GM18502 (cell line): Measurements from ENCODE around the gene SYN1.

Source experiments
- ATAC-seq: cut with Tn5 transposase; IDR thresholded peaks from one replicate; pipeline ENCODE4 v1.9.1; 2021; ENCODE audit warnings: mild to moderate bottlenecking; ENCODE audit not compliant: unreplicated experiment, poor library complexity

The SYN1 gene

GRCh38 chrX:47574547-47575301, 44.9 kb downstream of the SYN1 start:
- no peak for ATAC-seq

GRCh38 chrX:47574076-47574546, 45.5 kb downstream of the SYN1 start:
- ATAC-seq = no peak

- ATAC-seq = no peak
These were observed 46.1 kb downstream of the SYN1 start for GRCh38 chrX:47573341-47574075.

- no peak for ATAC-seq
These were observed 46.8 kb downstream of the SYN1 start for GRCh38 chrX:47572773-47573340.

GRCh38 chrX:47571896-47572295, 47.8 kb downstream of the SYN1 start:
- ATAC-seq = no peak

- ATAC-seq = no peak
These were observed 48.4 kb downstream of the SYN1 start for GRCh38 chrX:47571215-47571614.

- no peak for ATAC-seq
These were observed 48.9 kb downstream of the SYN1 start for GRCh38 chrX:47570794-47571193.

- no peak for ATAC-seq
These were observed 50.9 kb downstream of the SYN1 start for GRCh38 chrX:47568656-47569295.

GRCh38 chrX:47566841-47567240, 52.8 kb downstream of the SYN1 start:
- ATAC-seq = no peak

GRCh38 chrX:47564438-47565085, 55.1 kb downstream of the SYN1 start:
- ATAC-seq = no peak

GRCh38 chrX:47563801-47564315, 55.8 kb downstream of the SYN1 start:
- ATAC-seq = no peak

- no peak for ATAC-seq
These were observed 56.9 kb downstream of the SYN1 start for GRCh38 chrX:47562615-47563243.

GRCh38 chrX:47561659-47562151, 58.0 kb downstream of the SYN1 start:
- no peak for ATAC-seq

- ATAC-seq = peak; percentile 89
These were observed 58.6 kb downstream of the SYN1 start, which contains the start of gene ARAF for GRCh38 chrX:47560934-47561658. Gene ARAF, plus strand, starts transcription at chrX:47561205. Its CDS starts 1,763 bp downstream, at chrX:47562968.

- ATAC-seq = no peak
These were observed 59.3 kb downstream of the SYN1 start for GRCh38 chrX:47560179-47560933.

- no peak for ATAC-seq
These were observed 61.2 kb downstream of the SYN1 start for GRCh38 chrX:47558436-47558835.

GRCh38 chrX:47556045-47556623, 63.5 kb downstream of the SYN1 start:
- ATAC-seq = peak; percentile 92

- no peak for ATAC-seq
These were observed 76.2 kb downstream of the SYN1 start for GRCh38 chrX:47543496-47543895.
